HG03045 (cell line): Measurements from ENCODE around the gene NEO1.
"Not testable (repeated sequence)": the region's sequence is repeated elsewhere in the genome, so short reads cannot be mapped to it uniquely, and the experiment has no call there.

Source experiments
- ATAC-seq: cut with Tn5 transposase; IDR thresholded peaks from one replicate; pipeline ENCODE4 v1.9.1; 2021; ENCODE audit warnings: mild to moderate bottlenecking, moderate library complexity; ENCODE audit not compliant: unreplicated experiment

NEO1 gene

DNA sequence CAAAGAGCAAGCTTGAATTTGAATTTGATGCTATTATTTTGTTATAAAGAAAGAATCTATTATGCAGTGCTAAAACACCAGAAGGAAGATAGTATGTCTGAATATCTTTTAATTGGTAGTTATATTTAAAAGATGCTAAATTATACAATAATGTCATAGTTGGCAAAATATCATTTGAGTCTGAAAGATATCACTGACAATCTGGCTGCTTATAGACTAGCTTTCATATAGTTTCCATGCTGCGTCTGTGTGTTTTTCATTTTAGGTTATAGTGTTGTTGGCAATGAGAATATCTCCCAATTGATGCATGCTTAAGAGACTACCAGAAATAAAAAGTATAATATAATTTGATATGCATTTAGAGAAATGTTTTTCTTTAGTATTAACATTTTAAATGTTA, 142.9 kb downstream of the NEO1 start:
- ATAC-seq, result no peak

DNA sequence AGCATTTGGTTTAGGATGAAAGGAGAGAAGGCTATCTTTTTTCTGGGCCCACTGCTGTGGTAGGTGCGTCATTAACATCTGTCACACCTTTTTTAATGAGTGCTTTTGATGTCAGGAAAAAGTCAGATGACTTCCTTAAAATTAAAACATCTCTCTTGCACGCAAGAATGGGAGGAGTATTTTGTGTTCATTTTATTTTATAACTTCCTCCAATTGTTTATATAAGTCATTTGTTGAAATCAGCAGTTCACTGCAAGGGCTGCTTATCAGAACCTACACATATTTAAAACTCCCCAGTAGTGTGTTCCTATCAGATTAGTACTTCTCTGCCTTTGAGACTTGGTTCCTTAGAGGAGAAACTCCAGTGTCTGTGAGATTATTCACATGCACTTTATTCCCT, 143.8 kb downstream of the NEO1 start:
- no peak for ATAC-seq

DNA sequence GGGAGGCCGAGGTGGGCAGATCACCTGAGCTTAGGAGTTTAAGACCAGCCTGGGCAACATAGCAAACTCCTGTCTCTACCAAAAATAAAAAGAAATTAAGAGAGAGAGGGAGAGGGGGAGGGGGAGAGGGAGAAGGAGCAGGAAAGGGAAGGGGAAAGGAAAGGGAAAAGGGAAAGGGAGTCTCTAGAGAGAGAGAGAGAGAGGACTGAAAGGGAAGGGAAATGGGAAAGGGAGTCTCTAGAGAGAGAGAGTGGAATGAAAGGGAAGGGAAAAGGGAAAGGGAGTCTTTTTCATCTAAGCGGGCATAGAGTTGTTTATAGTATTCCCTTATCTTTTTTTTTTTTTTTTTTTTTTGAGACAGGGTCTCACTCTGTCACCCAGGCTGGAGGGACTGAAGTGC, 148.1 kb downstream of the NEO1 start:
- ATAC-seq, result no peak

DNA sequence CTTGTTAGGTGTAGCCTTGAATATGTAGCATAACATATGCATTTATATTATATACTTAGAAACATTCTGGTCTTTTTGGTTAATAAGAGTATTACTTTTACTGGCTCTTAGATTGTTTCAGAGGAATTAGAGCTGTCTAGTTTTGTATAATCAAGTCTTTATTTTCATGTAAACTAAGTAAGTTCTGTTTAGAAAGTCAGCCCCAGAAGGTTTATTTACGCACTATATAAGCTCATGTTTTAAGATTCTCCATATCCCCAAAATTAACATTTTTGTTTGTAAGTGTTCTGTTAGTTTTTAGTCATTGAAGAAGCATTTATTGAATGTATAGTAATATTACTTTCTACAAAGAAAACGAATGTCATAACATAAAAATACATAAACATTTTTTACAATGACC, 158.4 kb downstream of the NEO1 start:
- ATAC-seq, result no peak

DNA sequence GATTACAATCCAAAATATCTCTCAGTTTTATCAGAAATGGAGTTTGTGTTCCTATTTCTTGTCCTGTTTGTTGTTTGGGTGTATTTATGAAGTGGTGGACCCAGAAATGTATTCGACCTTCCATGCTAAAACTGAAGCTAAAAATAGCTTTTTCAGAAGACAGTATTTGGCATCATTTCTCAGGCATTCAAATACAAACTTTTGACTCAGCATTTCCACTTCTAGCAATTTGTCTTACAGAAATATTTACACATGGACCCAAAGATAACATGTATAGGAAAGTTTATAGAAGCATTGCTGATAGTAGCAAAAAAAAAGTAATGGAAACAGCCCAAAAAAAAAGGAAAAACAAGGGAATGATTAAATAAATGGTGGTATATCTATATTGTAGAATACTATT, 160.2 kb downstream of the NEO1 start:
- ATAC-seq, result no peak

DNA sequence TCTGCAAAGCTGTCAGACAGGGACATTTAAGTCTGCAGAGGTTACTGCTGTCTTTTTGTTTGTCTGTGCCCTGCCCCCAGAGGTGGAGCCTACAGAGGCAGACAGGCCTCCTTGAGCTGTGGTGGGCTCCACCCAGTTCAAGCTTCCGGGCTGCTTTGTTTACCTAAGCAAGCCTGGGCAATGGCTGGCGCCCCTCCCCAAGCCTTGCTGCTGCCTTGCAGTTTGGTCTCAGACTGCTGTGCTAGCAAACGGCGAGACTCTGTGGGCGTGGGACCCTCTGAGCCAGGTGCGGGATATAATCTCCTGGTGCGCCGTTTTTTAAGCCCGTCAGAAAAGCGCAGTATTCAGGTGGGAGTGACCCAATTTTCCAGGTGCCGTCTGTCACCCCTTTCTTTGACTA, 169.2 kb downstream of the NEO1 start:
- not testable (repeated sequence) for ATAC-seq

DNA sequence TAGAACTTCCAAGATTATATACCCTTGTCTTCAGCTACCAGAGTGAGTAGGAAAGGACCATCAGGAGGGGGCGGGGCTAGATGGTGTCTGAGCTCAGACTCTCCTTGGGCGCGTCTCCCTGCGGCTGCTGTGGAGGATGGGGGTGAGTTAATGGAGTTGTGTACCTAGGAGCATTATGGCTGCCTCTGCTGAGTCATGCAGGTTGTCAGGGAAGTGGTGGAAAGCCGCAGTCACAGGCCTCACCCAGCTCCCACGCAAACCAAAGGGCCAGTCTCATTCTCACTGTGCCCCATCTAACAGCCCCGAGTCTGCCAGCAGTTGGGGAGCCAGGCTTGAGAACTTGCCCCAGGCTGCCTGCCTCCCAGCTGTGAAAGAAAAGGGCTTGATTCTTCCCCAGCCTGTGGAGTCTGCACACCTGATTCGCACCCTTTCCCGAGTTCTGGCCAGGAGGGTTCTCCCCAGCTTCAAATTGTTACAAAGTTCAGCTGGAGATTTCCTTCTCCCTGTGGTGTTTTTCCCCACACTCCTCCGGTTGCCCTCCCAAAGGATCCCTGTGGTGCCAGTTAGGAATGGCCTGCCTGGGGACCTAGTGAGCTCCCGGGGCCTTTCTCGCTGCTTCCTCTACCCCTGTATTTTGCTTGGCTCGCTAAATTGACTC, 173.2 kb downstream of the NEO1 start:
- no peak for ATAC-seq

DNA sequence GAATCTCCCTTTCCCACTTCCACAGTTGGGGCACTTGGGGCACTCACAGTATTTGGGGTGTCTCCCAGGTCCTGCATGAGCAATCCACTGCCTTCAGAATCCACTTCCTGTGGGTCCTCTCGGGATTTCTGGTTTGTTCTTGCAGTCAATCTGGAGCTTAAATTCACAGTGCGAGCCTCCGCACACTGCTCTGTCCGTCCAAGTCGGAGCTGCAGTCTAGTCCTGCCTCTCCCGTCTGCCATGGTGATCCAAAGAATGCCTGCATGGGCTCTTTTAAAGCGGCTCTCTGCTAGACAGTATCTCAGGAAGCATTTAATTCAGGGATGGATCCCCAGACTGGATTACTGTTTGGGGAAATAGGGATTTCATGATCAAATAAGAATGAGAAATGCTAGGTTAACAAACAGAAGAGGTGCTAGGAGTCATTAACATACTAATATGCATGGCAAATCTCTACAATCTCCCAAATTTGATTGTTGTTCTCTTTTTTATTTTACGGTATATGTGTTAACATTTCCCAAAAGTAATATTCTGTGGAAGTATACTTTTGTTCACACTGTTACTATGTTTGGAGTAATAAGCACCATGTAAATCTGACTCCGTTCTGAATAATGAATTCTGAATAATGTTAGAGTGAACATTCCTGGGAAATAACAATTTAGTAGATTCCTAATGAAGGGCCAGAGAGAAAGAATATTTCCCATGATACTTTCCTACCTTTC, 174.0 kb downstream of the NEO1 start:
- no peak for ATAC-seq

DNA sequence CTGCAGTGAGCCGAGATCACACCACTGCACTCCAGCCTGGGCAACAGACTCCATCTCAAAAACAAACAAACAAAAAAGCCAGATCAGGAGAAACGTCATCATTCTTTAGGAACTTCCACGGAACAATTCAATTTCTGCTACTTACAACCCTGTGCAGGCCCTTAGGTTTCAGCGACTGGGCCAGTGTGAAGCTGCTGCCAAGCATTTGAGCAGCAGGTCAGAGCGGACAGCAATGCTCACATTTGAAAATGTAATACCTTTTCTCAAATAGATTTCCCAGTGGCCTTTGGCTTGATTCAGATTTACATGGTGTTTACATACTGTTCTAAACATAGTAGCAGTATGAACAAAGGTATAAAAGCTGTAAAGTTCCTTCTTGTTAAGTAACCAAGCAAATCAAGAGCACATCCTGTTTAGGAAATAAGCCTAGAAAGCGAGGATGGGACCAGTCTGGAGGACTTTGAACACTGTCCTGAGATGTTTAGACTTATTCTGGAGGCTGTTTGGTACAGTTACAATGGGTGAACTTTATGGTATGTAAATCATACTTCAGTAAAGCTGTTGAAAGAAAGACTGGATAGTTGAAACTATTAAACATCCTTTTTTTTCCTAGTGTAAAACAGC, 175.3 kb downstream of the NEO1 start:
- ATAC-seq, result no peak

DNA sequence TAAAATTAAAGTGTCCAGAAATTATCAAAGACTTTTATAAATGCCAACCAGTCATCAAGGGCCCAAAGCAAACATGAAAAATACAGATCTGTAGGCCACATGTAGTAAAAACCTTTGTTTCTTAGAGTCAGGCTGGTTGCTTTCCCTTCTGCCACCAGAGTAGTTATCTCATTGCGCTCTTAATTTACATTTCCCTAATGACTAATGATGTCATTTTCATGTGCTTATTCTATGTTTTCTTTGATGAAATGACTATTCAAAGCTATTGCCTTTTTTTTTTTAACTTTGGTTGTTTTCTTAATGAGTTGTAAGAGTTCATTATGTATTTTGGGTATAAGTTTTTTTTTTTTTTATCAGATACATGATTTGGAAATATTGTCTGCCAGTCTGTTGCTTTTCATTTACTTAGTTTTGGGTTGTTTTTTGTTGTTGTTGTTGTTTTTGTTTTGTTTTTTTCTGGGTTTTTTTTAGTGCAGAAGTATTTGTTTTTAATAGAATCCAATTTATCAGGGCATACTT, 175.9 kb downstream of the NEO1 start:
- ATAC-seq, result no peak

DNA sequence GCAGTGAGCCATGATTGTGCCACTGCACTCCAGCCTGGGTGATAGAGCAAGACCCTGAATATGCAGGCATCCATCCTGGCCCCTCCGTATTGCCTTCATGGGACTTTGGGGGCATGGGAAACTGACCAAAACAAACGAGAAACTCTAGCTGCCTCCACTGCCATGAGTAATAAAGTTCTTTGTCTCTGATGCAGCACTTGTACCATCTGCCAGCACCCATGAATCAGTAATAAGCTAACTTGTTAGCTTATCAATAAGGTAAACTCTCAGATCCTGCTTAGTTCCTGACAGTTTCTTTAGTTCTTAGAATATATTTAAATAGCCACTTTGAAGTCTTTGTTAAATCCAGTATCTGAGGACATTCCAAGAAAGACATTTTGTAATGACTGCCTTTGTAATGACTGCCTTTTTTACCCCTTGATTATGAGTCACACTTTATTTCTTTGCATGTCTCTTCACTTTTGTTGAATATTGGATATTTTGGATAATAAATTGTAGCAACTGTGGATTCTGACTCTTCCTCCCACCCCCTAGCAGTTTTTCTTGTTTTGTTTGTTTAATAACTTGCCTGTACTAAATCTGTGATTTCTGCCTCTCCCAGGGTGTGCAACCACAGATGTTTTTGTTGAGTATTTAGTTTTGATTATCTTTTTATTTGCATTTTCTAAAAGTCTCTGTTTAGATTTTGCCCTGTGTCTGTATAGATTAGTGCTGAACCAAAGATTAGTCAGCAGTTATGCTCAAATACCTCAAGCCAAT, 179.6 kb downstream of the NEO1 start:
- ATAC-seq, result no peak

DNA sequence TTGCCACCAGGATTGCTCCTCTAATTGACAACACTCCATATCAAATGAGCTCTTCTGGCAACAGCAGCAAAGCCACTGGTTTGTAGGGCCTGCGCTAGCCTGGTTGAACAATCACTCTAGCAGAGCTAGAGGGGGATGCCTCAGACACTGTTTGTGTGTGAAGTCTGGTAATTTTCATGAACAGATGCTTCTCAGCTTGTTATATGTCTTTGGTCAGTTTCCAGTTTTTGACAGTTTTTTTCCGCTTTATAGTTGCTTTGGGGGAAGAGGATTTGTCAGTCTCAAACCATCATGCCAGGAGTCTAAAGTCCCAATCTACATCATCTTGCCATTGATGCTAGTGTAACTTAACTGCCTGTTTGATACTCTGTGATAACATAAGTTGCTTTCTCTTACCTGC, 180.5 kb downstream of the NEO1 start:
- no peak for ATAC-seq

DNA sequence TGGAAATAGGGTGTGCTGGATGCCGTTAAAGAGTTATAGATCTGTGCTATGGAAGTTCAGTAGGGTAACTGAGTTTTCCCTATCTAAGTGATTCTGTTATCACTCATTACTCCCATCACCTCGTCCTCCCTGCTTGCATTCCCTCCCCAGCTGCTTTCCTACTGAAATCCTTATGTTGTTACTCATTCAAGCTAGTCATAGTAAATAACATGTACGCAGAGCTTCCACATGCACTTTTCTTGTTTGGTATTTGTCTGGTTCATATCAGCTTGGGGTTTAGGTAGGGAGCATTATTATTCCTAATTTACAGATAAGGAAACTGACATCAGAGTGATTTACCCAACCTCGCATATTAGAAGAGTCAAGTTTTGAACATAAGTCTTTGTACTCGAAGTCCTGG, 181.4 kb downstream of the NEO1 start:
- no peak for ATAC-seq

DNA sequence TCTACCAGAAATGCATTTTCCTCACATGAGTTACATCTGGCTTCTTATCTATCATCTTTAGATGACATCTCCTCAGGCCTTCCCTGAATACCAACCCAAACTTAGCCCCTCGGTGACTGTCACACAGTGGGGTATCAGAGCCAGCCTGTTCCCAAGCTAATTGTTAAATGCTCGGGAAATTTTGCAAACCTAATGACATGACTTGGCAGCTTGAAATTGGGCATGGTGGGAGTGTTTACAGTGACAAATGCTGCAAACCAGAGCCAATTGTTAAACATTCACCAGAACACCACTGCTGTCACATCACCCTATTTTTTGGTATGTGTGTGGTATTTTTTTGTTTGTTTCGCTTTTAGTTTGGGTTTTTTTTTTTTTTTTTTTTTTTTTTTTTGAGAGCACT, 185.6 kb downstream of the NEO1 start:
- no peak for ATAC-seq

DNA sequence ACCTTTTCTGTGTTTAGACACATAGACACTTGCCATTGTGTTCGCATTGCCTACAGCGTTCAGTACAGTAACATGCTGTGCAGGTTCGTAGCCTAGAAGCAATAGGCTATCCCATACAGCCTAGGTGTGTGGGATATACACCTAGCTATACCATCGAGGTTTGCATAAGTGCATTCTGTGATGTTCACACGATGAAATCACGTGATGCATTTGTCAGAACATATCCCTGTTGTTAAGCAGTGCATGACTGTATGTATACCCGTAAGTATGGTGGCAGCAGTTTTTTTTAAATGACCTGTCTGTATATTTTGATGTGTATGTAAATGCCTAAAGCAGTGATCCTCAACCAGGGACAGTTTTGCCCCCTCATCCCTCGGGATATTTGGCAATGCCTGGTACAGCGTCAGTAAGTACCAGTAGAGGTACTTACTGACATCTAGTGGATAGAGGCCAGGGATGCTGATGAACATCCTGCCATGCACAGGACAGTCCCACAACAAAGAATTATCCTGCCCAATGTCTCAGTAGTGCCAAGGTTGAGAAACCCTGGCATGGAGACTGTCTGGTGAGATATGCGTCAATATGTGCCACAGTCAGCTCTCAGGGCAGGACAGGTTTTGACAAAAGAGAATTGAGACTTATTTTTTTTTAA, 187.4 kb downstream of the NEO1 start:
- no peak for ATAC-seq

DNA sequence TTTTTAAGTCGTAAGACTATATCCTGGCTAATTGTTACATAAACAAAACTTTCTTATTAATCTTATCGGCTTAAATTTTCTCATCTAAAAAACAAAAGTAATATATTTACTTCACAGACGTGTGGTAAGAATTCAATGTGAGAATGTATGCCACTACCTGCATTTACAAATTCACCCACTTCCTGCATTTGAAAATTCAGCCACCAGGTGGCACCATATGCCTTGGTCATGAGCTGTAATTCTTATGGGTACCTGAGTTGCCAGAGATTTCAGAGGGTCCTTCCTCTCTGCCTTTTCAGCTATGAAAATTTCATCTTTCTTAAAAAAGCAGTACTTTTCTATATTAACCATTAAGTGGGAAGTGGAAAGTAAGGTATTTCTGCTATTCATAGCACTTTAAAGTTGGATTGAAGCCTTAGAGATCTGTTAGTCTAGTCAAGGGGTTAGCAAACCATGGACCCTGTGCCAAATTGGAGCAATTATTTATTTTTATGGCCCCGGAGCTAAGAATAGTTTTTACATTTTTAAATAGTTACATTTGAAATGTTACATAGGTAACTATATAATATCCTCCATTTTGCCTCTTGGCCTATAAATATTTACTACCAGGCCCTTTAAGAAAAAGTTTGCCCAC, 188.7 kb downstream of the NEO1 start:
- no peak for ATAC-seq

DNA sequence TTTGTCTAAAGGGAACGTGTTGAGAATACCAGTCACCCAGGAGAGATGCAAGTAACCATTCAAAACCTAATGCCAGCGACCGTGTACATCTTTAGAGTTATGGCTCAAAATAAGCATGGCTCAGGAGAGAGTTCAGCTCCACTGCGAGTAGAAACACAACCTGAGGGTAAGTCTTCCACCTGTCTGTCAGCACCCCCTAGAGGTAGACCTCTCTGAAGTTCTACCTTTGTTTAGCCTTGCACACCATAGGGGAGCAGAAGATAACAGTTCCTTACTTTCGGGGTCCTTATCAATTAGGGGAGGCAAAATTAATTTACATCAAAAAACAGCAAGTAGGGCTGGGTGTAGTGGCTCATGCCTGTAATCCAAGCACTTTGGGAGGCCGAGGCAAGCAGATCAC, 192.1 kb downstream of the NEO1 start:
- no peak for ATAC-seq

DNA sequence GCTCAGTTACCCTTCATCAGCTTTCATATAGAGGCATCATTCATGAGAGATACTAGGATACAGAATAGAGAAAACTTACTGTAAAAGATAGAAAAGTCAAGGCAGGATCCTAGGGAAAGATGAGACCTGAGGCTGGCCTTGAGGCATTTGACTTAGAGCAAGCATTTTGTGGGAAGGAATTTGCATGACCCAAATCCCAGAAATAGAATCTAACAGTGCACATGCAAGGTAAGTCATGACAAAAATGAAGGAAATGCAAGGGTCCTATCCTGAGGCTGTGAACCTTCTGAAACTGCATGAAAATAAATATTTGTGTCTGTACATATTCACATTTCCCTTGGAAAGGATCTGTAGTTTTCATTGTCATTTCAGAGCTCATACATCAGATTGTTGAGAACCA, 194.2 kb downstream of the NEO1 start:
- no peak for ATAC-seq

DNA sequence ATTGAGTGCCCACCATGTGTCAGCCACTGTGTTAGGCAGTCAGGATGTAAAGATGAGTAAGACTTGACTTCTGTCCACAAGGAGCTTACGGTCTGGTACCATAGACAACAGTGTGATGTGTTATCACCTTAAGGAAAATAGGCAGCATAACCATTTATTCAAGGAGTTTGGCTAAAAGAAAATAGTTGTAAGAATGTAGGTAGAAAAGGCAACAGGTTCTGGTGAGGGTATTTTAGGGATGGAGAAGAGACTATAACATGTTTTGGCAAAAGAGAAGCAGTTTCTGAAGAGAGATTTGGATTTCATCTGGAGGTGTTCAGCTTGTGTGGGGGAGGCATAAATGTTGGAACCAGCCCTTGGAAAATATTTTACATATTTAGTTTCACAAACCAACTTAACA, 194.6 kb downstream of the NEO1 start:
- ATAC-seq, result no peak

DNA sequence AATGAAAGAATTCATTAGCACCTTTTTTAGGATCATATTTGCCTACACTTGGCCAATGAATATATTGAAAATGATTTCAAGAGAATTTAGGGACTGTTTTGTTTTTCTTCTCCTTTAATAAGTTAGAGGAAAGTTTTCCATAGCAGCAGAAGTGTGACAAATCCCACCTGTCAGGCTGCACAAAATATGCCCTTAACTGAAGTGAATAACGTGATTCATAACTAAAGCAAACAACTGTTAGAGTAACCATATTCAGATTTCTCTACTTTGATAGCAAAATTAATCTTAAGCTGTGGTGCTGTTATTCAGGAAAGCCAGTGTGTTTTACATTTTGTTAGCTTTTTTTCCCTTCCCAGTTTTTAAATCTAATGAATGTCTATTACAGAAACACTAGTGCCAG, 195.1 kb downstream of the NEO1 start:
- ATAC-seq, result no peak

DNA sequence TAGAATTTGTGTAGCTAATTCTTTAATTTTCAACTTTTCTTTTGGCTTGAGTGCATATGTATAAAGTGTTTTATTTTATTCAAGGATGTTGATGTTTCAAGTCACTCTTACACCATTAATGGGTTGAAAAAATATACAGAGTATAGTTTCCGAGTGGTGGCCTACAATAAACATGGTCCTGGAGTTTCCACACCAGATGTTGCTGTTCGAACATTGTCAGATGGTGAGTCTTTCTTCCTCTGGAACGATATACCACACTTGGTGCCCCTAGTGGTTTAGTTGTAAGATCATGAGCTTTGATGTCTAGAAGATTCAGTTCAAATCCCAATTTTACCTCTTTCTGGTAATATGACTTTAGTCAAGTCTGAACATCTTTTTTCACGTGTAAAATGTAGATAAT, 197.2 kb downstream of the NEO1 start:
- ATAC-seq, result no peak
